G401.6 (cell line): Measurements from ENCODE around the gene TFF3.

Experiments used
- FAIRE-seq: peaks from 2 replicates; lab custom pipeline; 2012; peaks lifted over from hg19 to GRCh38; lab: Jason Lieb, UNC

Gene TFF3

GRCh38 chr21:42320791-42321190 lies 5.6 kb upstream of the TFF3 start:
- FAIRE-seq, result no peak

DNA sequence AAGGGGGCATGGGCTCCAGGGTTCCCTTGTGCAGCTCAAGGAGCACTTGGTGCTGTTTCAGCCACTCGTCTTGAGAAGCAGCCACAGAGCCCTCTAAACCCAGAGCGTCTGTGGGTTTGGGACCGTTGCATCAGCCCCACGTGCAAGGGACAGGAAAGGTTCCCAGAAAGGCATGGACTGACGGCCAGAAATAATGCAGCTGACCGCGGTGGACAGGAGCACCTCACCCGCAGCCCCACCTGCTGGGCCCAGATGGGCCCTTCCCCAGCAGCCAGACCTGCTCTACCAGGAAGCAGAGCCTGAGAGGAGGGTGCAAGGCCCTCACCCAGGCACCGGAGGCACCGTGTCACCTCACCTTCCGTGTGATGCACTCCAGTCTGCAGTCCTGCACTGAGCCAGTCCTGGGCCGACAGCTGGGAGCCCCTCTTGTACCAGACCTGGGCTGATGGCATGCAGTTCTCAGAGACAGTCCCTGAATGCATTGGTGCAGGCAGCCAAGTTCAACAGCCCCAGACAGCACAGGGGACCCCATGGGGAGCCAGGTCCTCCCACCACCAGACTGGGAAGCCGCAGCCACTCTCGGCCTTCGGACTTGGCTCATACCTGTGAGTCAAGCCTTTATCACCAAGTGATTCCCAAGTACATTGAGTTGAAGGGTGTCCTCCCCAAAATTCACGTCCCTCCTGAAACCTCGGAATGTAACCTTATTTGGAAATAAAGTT lies 4.8 kb upstream of the TFF3 start:
- no peak for FAIRE-seq

DNA sequence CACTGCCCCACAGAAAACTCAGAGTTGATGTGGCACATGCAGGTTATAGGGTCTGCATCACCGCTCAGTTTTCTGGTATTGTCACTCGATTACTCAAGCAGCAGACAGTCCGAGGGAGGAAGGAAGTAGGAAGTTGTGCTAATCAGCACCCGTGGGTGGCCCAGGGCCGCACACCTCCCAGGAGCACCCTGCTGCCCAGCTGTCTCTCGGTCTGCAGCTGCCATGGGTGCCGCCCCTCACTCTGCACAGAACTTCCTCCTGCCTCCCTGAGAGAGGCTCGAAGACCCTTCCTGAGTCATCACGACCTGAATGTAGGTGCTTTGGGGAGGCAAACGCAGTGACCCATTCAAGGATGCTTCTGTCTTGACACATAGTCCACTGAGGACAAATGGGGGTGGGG lies 4.2 kb upstream of the TFF3 start:
- no peak for FAIRE-seq

GRCh38 chr21:42317826-42318746 lies 2.9 kb upstream of the TFF3 start:
- FAIRE-seq, result no peak

GRCh38 chr21:42317341-42317741 lies 2.1 kb upstream of the TFF3 start:
- FAIRE-seq, result no peak

- no peak for FAIRE-seq
Measured at GRCh38 chr21:42316891-42317290, 1.7 kb upstream of the TFF3 start.

- no peak for FAIRE-seq
Measured at GRCh38 chr21:42314616-42315295, 453 bp downstream of the TFF3 start.

DNA sequence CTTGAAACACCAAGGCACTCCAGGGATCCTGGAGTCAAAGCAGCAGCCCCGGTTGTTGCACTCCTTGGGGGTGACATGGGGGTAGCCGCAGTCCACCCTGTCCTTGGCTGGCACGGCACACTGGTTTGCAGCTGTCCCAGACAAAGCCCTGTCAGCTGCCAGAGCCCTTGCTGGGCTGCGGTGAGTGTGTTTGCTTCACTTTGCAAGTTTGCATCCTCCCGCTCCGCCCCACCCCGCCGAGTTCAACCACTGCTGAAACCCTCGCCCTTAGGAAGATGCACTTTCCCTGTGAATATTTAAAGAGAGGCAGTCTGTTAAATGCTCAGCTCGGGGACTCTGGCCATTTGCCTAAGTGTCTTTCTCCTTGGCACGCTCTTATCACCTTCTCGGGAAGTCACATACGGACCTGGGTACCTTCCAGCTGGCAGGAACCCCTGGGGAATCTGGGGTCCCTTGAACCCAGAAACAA lies 1.7 kb downstream of the TFF3 start:
- no peak for FAIRE-seq

GRCh38 chr21:42312626-42313104 lies 2.5 kb downstream of the TFF3 start:
- FAIRE-seq, result no peak

- no peak for FAIRE-seq
Measured at GRCh38 chr21:42311816-42312625, 3.2 kb downstream of the TFF3 start.

GRCh38 chr21:42311160-42311559 lies 4.0 kb downstream of the TFF3 start:
- FAIRE-seq, result no peak

DNA sequence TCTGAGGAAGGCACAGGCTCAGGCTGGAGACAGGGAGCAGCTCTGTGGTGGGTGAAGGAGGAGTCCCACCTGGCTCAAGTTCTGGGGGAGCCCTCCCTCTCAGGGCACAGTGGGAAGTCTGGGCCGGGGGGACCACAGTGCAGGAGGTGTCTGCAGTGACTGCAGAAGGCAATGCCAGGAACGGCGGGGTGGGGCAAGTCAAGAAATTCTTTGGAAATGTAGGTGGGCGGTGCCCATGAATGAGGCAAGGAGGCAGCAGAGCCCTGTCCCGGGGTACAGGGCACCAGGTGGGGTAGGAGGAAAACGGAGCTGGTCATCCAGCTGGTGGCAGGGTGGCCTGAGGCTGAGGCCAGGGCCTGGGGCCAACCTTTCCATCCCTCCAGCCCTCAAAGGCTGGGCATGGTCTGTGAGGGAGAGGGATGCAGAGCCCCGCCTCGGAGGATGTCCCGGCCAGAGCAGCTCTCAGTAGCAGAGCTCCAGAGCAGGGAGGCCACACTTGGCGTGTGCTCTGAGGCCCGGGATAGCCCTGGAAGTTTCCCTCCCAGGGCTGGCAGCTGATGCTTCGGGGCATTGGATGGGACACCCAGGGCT lies 4.7 kb downstream of the TFF3 start:
- FAIRE-seq, result no peak

- FAIRE-seq, result no peak
Measured at GRCh38 chr21:42309753-42310213, 5.4 kb downstream of the TFF3 start.

GRCh38 chr21:42308914-42309752 lies 6.1 kb downstream of the TFF3 start:
- no peak for FAIRE-seq

- no peak for FAIRE-seq
Measured at GRCh38 chr21:42308161-42308913, 6.9 kb downstream of the TFF3 start.

DNA sequence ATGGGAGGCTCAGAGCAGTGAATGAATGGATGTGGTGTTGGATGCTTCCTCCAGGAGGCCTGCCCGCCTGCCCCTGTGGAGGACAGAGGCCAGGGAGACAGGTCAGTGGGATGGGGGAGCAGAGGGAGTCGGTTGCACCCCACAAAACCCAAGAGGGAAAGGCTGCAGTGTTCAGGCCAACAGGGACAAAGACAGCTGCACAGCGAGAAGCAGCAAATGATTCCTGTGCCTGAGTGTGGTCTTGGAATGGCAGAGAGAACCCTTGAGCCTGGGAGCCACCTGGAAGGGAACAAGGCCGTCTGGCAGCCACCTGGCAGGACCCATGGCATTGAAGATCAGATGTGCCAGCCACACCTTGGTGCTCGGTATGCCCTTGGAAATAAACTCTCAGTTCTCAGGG lies 8.1 kb downstream of the TFF3 start:
- FAIRE-seq, result no peak

DNA sequence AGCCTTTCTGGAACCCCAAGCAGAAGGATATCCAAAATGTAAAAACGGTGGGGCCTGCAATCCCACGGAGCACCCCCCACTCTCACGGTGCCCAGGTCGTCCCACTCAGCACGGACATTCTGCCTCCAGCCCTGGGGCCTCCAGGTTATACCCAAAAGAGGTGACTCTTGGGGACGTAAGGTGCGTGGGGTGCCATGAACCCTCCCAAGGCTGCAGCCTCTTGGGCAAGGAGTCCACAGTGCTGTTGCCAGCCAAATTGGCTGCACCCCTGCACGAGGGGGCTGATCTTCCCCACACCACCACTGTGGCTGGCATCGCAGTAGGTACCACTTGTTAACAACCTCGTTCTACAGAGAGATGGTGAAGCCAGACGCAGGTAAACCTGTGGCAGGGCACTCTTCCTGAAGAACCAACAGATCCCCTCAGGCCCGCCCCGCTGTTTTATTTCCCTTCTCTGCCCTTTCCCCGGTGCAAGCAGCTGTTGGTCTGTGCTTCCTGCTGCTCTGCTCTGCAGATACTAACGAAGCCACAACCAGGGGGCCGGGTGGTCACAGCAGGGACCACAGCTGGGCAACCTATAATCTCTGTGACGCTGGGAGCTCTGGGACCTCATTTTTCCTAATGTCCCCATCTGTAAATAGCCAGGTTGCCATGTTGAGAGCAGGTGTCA lies 8.7 kb downstream of the TFF3 start:
- FAIRE-seq, result no peak

GRCh38 chr21:42305707-42306147 lies 9.5 kb downstream of the TFF3 start:
- no peak for FAIRE-seq
